ENCODE measurements around the gene GNG11. TPM values are rescaled to one million over a fixed set of nuclear protein-coding genes. Genes with fewer than 3 reads are reported as not detected.

GNG11 gene
- total and polyA plus RNA-seq, 2 experiments from 2014 or later: 1.6 to 6.3 TPM

DNA sequence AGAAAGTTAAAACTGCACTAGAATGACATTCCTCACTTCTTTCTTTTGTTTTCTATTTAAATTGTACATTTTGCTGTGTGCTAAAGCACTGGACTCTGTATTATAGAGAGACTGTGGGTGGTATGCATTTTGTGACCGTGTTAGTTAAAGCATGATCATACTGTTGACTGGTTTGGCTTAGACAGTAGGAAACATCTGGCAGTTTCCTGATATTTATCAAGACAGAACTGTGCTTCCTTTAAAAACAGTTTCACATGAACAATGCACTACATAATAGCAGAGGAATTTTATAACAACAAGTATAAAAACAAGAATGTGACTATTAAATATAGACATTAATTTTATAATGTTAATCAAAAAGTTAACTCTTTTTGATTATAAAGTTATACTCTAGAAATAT, 23.1 kb downstream of the GNG11 start:
- Histone ChIP-seq H2AFZ (no peak overlapping the region), H3K4me2 (no peak overlapping the region), H3F3A (replicated peaks; ENCODE audit: low read depth) (no peaks in the 10 kb centered on the region), H3K4me3 (no peak overlapping the region), H3K36me3 (ENCODE audit: insufficient read depth) (no peaks in the 10 kb centered on the region), H3K9me2 (ENCODE audit: insufficient read depth) (no peaks in the 10 kb centered on the region), H3K27me3 (ENCODE audit: insufficient read depth) (no peaks in the 10 kb centered on the region), H3K4me1 (ENCODE audit: insufficient read depth) (peaks cover under 1% of the 10 kb centered on the region; the same call in 1 of the 2 replicates), H4K20me1 (replicated peaks; ENCODE audit: insufficient read depth) (no peaks in the 10 kb centered on the region), H3K27ac (ENCODE audit: low read depth) (no peak overlapping the region), H3K79me2 (replicated peaks; ENCODE audit: insufficient read depth) (no peaks in the 10 kb centered on the region)
- Mint-ChIP-seq H3K27ac (no peak overlapping the region), H3K27me3 (ENCODE audit: insufficient read depth, low read depth, poor library complexity) (no peaks in the 10 kb centered on the region), H3K4me3 (no peak overlapping the region), H3K9me3 (no peaks in the 10 kb centered on the region), H3K4me1 (no peaks in the 10 kb centered on the region), H3K36me3 (ENCODE audit: low read depth) (no peaks in the 10 kb centered on the region)
- TF ChIP-seq, protein P1, sequence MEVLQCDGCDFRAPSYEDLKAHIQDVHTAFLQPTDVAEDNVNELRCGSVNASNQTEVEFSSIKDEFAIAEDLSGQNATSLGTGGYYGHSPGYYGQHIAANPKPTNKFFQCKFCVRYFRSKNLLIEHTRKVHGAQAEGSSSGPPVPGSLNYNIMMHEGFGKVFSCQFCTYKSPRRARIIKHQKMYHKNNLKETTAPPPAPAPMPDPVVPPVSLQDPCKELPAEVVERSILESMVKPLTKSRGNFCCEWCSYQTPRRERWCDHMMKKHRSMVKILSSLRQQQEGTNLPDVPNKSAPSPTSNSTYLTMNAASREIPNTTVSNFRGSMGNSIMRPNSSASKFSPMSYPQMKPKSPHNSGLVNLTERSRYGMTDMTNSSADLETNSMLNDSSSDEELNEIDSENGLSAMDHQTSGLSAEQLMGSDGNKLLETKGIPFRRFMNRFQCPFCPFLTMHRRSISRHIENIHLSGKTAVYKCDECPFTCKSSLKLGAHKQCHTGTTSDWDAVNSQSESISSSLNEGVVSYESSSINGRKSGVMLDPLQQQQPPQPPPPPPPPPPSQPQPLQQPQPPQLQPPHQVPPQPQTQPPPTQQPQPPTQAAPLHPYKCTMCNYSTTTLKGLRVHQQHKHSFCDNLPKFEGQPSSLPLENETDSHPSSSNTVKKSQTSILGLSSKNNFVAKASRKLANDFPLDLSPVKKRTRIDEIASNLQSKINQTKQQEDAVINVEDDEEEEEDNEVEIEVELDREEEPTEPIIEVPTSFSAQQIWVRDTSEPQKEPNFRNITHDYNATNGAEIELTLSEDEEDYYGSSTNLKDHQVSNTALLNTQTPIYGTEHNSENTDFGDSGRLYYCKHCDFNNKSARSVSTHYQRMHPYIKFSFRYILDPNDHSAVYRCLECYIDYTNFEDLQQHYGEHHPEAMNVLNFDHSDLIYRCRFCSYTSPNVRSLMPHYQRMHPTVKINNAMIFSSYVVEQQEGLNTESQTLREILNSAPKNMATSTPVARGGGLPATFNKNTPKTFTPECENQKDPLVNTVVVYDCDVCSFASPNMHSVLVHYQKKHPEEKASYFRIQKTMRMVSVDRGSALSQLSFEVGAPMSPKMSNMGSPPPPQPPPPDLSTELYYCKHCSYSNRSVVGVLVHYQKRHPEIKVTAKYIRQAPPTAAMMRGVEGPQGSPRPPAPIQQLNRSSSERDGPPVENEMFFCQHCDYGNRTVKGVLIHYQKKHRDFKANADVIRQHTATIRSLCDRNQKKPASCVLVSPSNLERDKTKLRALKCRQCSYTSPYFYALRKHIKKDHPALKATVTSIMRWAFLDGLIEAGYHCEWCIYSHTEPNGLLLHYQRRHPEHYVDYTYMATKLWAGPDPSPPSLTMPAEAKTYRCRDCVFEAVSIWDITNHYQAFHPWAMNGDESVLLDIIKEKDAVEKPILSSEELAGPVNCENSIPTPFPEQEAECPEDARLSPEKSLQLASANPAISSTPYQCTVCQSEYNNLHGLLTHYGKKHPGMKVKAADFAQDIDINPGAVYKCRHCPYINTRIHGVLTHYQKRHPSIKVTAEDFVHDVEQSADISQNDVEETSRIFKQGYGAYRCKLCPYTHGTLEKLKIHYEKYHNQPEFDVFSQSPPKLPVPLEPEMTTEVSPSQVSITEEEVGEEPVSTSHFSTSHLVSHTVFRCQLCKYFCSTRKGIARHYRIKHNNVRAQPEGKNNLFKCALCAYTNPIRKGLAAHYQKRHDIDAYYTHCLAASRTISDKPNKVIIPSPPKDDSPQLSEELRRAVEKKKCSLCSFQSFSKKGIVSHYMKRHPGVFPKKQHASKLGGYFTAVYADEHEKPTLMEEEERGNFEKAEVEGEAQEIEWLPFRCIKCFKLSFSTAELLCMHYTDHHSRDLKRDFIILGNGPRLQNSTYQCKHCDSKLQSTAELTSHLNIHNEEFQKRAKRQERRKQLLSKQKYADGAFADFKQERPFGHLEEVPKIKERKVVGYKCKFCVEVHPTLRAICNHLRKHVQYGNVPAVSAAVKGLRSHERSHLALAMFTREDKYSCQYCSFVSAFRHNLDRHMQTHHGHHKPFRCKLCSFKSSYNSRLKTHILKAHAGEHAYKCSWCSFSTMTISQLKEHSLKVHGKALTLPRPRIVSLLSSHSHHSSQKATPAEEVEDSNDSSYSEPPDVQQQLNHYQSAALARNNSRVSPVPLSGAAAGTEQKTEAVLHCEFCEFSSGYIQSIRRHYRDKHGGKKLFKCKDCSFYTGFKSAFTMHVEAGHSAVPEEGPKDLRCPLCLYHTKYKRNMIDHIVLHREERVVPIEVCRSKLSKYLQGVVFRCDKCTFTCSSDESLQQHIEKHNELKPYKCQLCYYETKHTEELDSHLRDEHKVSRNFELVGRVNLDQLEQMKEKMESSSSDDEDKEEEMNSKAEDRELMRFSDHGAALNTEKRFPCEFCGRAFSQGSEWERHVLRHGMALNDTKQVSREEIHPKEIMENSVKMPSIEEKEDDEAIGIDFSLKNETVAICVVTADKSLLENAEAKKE (CRISPR knock-in tag; IDR thresholded peaks at IDR 0.05): no peak
- TF ChIP-seq ZNF331 (CRISPR knock-in tag; IDR thresholded peaks at IDR 0.05; ENCODE audit: low read depth) (no peak), NANOG (IDR thresholded peaks at IDR 0.05; ENCODE audit: borderline replicate concordance) (no peak), CREB1 (CRISPR knock-in tag; IDR thresholded peaks at IDR 0.05; ENCODE audit: low read depth) (no peak), STAT1 (IDR thresholded peaks at IDR 0.05; ENCODE audit: unreplicated experiment) (no peak), JUNB (IDR thresholded peaks at IDR 0.05; ENCODE audit: unreplicated experiment) (no peak), POLR2AphosphoS5 (IDR thresholded peaks at IDR 0.05; ENCODE audit: low read depth) (no peak), ZNF114 (CRISPR knock-in tag; IDR thresholded peaks at IDR 0.05) (no peak)
- TF ChIP-seq, protein P2, sequence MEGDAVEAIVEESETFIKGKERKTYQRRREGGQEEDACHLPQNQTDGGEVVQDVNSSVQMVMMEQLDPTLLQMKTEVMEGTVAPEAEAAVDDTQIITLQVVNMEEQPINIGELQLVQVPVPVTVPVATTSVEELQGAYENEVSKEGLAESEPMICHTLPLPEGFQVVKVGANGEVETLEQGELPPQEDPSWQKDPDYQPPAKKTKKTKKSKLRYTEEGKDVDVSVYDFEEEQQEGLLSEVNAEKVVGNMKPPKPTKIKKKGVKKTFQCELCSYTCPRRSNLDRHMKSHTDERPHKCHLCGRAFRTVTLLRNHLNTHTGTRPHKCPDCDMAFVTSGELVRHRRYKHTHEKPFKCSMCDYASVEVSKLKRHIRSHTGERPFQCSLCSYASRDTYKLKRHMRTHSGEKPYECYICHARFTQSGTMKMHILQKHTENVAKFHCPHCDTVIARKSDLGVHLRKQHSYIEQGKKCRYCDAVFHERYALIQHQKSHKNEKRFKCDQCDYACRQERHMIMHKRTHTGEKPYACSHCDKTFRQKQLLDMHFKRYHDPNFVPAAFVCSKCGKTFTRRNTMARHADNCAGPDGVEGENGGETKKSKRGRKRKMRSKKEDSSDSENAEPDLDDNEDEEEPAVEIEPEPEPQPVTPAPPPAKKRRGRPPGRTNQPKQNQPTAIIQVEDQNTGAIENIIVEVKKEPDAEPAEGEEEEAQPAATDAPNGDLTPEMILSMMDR (conservative IDR thresholded peaks at IDR 0.05; ENCODE audit: low read depth in 2 of 2): no peak
- DNase-seq (ENCODE audit: low spot score) (no peak), ATAC-seq (no peak)

Measured in GM23338 (cell line).